HepG2 (cell line): ENCODE results near the gene KAZN. TPM values are rescaled to one million over a fixed set of nuclear protein-coding genes. Genes with fewer than 3 reads are reported as not detected.

ENCODE experiments used
- ATAC-seq: fragments of 200-7000 bp; cut with Tn5 transposase; 3 replicates; pipeline ENCODE4 v1.9.1; 2020; ENCODE audit warnings: mild to moderate bottlenecking, moderate library complexity
- BruUV-seq: library from RNA; stranded (reverse); fragments of 400-500 nt; replicated peaks from 2 replicates; lab custom pipeline; 2021; lab: Mats Ljungman, UMichigan
- CTCF ChIA-PET: fragments of 300-600 bp; formaldehyde crosslinking; extraction: SDS; loops from one replicate; lab custom pipeline; 2021; ENCODE audit warnings: low total read pairs, inconsistent platforms, low intra/inter-chr PET ratio; lab: Yijun Ruan, JAX
- POLR2A ChIA-PET: fragments of 350-600 bp; sonication (Branson Sonifier 250); formaldehyde crosslinking; loops from one replicate; lab custom pipeline; 2020; ENCODE audit warnings: antibody characterized with exemption, inconsistent platforms; lab: Yijun Ruan, JAX
- DNase-seq: peaks from one replicate; pipeline ENCODE4 v3.0.0-alpha.2; 2015; ENCODE audit warnings: low spot score
- FAIRE-seq: peaks from 3 replicates; lab custom pipeline; 2011; peaks lifted over from hg19 to GRCh38; lab: Jason Lieb, UNC
- H2AFZ ChIP-seq: one replicate; pipeline ENCODE4 v1.6.1; 2011; ENCODE audit warnings: low read length, inconsistent platforms
- H3K27ac ChIP-seq: fragments of 300-600 bp; 3 replicates; pipeline ENCODE4 v1.8.0; 2011; ENCODE audit warnings: mixed run types, mild to moderate bottlenecking, mixed read lengths, low read length, inconsistent platforms; ENCODE audit not compliant: insufficient read depth; ENCODE audit errors: extremely low read length
- H3K27me3 ChIP-seq, 2 experiments: fragments of 200-600 bp in 1 of 2; 2 replicates in 1 of 2; 3 replicates in 1 of 2; pipeline versions ENCODE4 v1.6.0 to v1.8.0; 2011; ENCODE audit warnings: low read length in 2 of 2, mild to moderate bottlenecking in 2 of 2, moderate library complexity in 2 of 2, inconsistent platforms in 1 of 2; ENCODE audit not compliant: insufficient read depth in 2 of 2, control insufficient read depth in 1 of 2
- H3K36me3 ChIP-seq, 2 experiments: fragments of 200-600 bp in 1 of 2; replicated peaks in 1 of 2; 2 replicates in 1 of 2; 3 replicates in 1 of 2; pipeline versions ENCODE4 v1.5.1 to v1.8.0; 2011; ENCODE audit warnings: low read length in 2 of 2, inconsistent platforms in 1 of 2; ENCODE audit not compliant: insufficient read depth in 2 of 2, control insufficient read depth in 1 of 2
- H3K4me1 ChIP-seq: 2 replicates; pipeline ENCODE4 v1.5.1; 2012; ENCODE audit warnings: low read length, inconsistent platforms; ENCODE audit not compliant: insufficient read depth
- H3K4me2 ChIP-seq: 2 replicates; pipeline ENCODE4 v1.6.0; 2011; ENCODE audit warnings: low read depth, low read length, inconsistent platforms
- H3K4me3 ChIP-seq, 3 experiments: fragments of 200-600 bp in 1 of 3; sonication (generic), shearing (Covaris generic) in 1 of 3; replicated peaks in 1 of 3; 2 replicates each; pipeline ENCODE4 v1.5.1; 2011 to 2016; ENCODE audit warnings: low read length in 3 of 3, inconsistent platforms in 2 of 3, low read depth in 2 of 3, mild to moderate bottlenecking in 2 of 3, control low read depth in 1 of 3, mixed read lengths in 1 of 3; ENCODE audit not compliant: insufficient read depth in 1 of 3
- H3K79me2 ChIP-seq: one replicate; pipeline ENCODE4 v1.6.1; 2011; ENCODE audit warnings: low read length, inconsistent platforms; ENCODE audit not compliant: insufficient read depth
- H3K9ac ChIP-seq: 2 replicates; pipeline ENCODE4 v1.6.0; 2011; ENCODE audit warnings: mild to moderate bottlenecking, low read depth, low read length, inconsistent platforms; ENCODE audit not compliant: insufficient read depth
- H3K9me3 ChIP-seq: 2 replicates; pipeline ENCODE4 v1.5.1; 2012; ENCODE audit warnings: mild to moderate bottlenecking, low read length
- H4K20me1 ChIP-seq: 2 replicates; pipeline ENCODE4 v1.6.0; 2011; ENCODE audit warnings: inconsistent platforms, mild to moderate bottlenecking, low read length, moderate library complexity; ENCODE audit not compliant: insufficient read depth
- RBM39 ChIP-seq: fragments of 200-400 bp; formaldehyde crosslinking; IDR thresholded peaks from one replicate; pipeline ENCODE4 v1.6.1; 2018; ENCODE audit warnings: antibody characterized with exemption, mild to moderate bottlenecking, low read depth, low read length; ENCODE audit not compliant: poor library complexity, severe bottlenecking
- ZMAT3 ChIP-seq: sonication (generic); formaldehyde crosslinking; conservative IDR thresholded peaks from 2 replicates; pipeline ENCODE4 v1.7.0; 2021; ENCODE audit warnings: missing genetic modification reagents
- ZNF232 ChIP-seq: sonication (generic); formaldehyde crosslinking; IDR thresholded peaks from 2 replicates; pipeline ENCODE4 v1.4.0; 2020; ENCODE audit warnings: missing genetic modification reagents, borderline replicate concordance
- ZNF503 ChIP-seq: sonication (generic); formaldehyde crosslinking; IDR thresholded peaks from 2 replicates; pipeline ENCODE4 v1.4.0; 2020; ENCODE audit warnings: missing genetic modification reagents
- ZNF558 ChIP-seq: sonication (generic); formaldehyde crosslinking; IDR thresholded peaks from 2 replicates; pipeline ENCODE4 v1.9.0; 2022; ENCODE audit warnings: mild to moderate bottlenecking, missing genetic modification reagents, borderline replicate concordance
- WGBS: methylation state at CpG from one replicate; pipeline ENCODE4 v1.1.6; 2017; ENCODE audit warnings: low lambda C conversion rate; 5-methylcytosine and 5-hydroxymethylcytosine counted together
- in situ Hi-C: cut with HindIII; loops from 2 replicates; pipeline ENCODE4 v1.10.0; 2017; ENCODE audit warnings: low pct_unique_long_range_greater_than_20kb; ENCODE audit not compliant: extremely low pct_ligation_motif_present
- intact Hi-C: fragments of 100-400 bp; cut with micrococcal nuclease; formaldehyde crosslinking; loops from one replicate; pipeline ENCODE4 v1.10.0; 2022; ENCODE audit not compliant: unreplicated experiment
- polyA plus RNA-seq, 8 experiments: library from polyadenylated mRNA; depleted of rRNA in 3 of 8; stranded (reverse) in 7 of 8; unstranded in 1 of 8; fragments of >200 nt; fragmentation: Illumina TruSeq in 4 of 8; extraction: Trizol in 4 of 8; gene quantifications; 2 replicates each; pipeline versions ENCODE4 v1.2.1 to v1.2.3, GENCODE V29; 2011 to 2016; ENCODE audit warnings: low read depth in 4 of 8, missing spikeins in 1 of 8, mixed read lengths in 1 of 8; ENCODE audit not compliant: insufficient read depth in 1 of 8
- total RNA-seq, 5 experiments: library from RNA; depleted of rRNA; stranded (reverse); fragments of >200 nt; fragmentation: Illumina TruSeq; extraction: Trizol; gene quantifications; 2 replicates each; pipeline ENCODE4 v1.2.3, GENCODE V29; 2016; ENCODE audit warnings: low read depth in 1 of 5

The KAZN gene
- total and polyA plus RNA-seq, 2 of the 13 experiments (the other 11 are each of a cell fraction or from before 2014, with no cell fraction given), result 10.4 to 13.5 TPM

- no peak for TF ChIP-seq ZMAT3
- TF ChIP-seq ZNF558 (CRISPR knock-in tag), result no peak
- no peak for TF ChIP-seq ZNF232 (CRISPR knock-in tag)
These were observed 210.9 kb downstream of the KAZN start (continued) for GRCh38 chr1:14809191-14809981.

GRCh38 chr1:14810595-14811361 is 212.3 kb downstream of the KAZN start:
- intact Hi-C loops (no loop called here), in situ Hi-C loops (no loop called here)
- ChIA-PET CTCF (no interaction called here), POLR2A (no interaction called here)
- no TSS peak for BruUV-seq
- 16% methylated on average over 7 of the region's 9 CpGs for WGBS
- Histone ChIP-seq H3K36me3 (no peaks in the 10 kb centered on the region), H3K4me2 (no peak overlapping the region), H3K27me3 (peaks cover 0 to 21% of the 10 kb centered on the region in 2 experiments; a peak in 1 of 5 replicates), H2AFZ (no peak overlapping the region), H3K79me2 (no peaks in the 10 kb centered on the region), H3K9ac (no peak overlapping the region), H3K27ac (no peak overlapping the region), H3K4me3 (no peak overlapping the region), H4K20me1 (no peaks in the 10 kb centered on the region), H3K4me1 (no peaks in the 10 kb centered on the region), H3K9me3 (peaks cover 21% of the 10 kb centered on the region)
- DNase-seq (no peak), ATAC-seq (no peak), FAIRE-seq (no peak)
- no peak for TF ChIP-seq RBM39
- TF ChIP-seq ZNF503 (CRISPR knock-in tag), result no peak
